Upper lobe of left lung (tissue), 4 donors: ENCODE data around the gene ATM.

Source experiments
- EP300 ChIP-seq, 4 donors: sonication (generic); formaldehyde crosslinking; IDR thresholded peaks; one replicate each; pipeline ENCODE4 v1.5.1; 2017; ENCODE audit warnings: antibody characterized with exemption in 4 of 4, control low read depth in 2 of 4
- TF ChIP-seq, protein P1 (sequence below), 6 experiments: fragments of 450-650 bp in 4 of 6; fragments of 200-600 bp in 2 of 6; sonication (generic) in 2 of 6; IDR thresholded peaks; one replicate each; pipeline ENCODE4 v1.5.1; 2016 to 2019; ENCODE audit warnings: antibody characterized with exemption in 6 of 6

DNA sequence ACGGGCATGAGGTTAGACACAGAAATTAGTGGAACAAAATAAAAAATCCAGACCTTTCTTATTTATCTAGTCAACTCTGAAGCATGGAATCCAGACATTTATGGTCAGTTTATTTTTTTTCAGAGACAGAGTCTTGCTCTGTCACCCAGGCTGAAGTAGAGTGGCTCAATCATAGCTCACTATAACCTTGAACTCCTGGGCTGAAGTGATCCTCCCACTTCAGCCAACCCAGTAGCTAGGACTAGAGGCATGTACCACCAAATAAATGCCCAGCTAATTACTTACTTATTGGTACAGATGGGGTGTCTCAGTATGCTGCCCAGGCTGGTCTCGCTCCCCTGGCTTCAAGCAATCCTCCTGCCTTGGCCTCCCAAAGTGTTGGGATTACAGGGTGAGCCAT is 9.1 kb upstream of the ATM start:
- TF ChIP-seq EP300 (IDR thresholded peaks at IDR 0.05), result no peak
- TF ChIP-seq, protein P1, sequence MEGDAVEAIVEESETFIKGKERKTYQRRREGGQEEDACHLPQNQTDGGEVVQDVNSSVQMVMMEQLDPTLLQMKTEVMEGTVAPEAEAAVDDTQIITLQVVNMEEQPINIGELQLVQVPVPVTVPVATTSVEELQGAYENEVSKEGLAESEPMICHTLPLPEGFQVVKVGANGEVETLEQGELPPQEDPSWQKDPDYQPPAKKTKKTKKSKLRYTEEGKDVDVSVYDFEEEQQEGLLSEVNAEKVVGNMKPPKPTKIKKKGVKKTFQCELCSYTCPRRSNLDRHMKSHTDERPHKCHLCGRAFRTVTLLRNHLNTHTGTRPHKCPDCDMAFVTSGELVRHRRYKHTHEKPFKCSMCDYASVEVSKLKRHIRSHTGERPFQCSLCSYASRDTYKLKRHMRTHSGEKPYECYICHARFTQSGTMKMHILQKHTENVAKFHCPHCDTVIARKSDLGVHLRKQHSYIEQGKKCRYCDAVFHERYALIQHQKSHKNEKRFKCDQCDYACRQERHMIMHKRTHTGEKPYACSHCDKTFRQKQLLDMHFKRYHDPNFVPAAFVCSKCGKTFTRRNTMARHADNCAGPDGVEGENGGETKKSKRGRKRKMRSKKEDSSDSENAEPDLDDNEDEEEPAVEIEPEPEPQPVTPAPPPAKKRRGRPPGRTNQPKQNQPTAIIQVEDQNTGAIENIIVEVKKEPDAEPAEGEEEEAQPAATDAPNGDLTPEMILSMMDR (IDR thresholded peaks at IDR 0.05), result no peak
